ENCODE results near the gene FLRT2.

FLRT2 gene

GRCh38 chr14:85590784-85591183 lies 60.8 kb downstream of the FLRT2 start:
- TF ChIP-seq CTCF (conservative IDR thresholded peaks at IDR 0.05; ENCODE audit: low read depth): no peak
- ChIA-PET CTCF (no interaction called here), POLR2A (ENCODE audit: low non-redundant PET) (no interaction called here)
- H3K27ac ChIP-seq: no peak overlapping the region
- peak; percentile 18 for DNase-seq (ENCODE audit: low spot score)

- no peak for DNase-seq (ENCODE audit: low spot score)
- ChIA-PET POLR2A (ENCODE audit: low non-redundant PET) (no interaction called here), CTCF (no interaction called here)
- no peak overlapping the region for H3K27ac ChIP-seq
- TF ChIP-seq CTCF (conservative IDR thresholded peaks at IDR 0.05; ENCODE audit: low read depth): no peak
Observed at GRCh38 chr14:85594217-85594616, 64.3 kb downstream of the FLRT2 start.

GRCh38 chr14:85595981-85596380 lies 66.0 kb downstream of the FLRT2 start:
- POLR2A ChIA-PET (ENCODE audit: low non-redundant PET): no interaction called here
- CTCF ChIA-PET: no interaction called here
- no peak overlapping the region for H3K27ac ChIP-seq
- no peak for DNase-seq (ENCODE audit: low spot score)
- no peak for TF ChIP-seq CTCF (conservative IDR thresholded peaks at IDR 0.05; ENCODE audit: low read depth)

- no peak for DNase-seq (ENCODE audit: low spot score)
- no peak for TF ChIP-seq CTCF (conservative IDR thresholded peaks at IDR 0.05; ENCODE audit: low read depth)
- CTCF ChIA-PET: no interaction called here
Observed at GRCh38 chr14:85596562-85596961, 66.6 kb downstream of the FLRT2 start.

GRCh38 chr14:85597701-85598100 lies 67.8 kb downstream of the FLRT2 start:
- POLR2A ChIA-PET (ENCODE audit: low non-redundant PET): no interaction called here
- CTCF ChIA-PET: no interaction called here
- no peak for TF ChIP-seq CTCF (conservative IDR thresholded peaks at IDR 0.05; ENCODE audit: low read depth)
- no peak overlapping the region for H3K27ac ChIP-seq
- DNase-seq (ENCODE audit: low spot score): no peak

More at GRCh38 chr14:85596562-85596961, 66.6 kb downstream of the FLRT2 start:
- POLR2A ChIA-PET (ENCODE audit: low non-redundant PET): no interaction called here
- H3K27ac ChIP-seq: no peak overlapping the region

GRCh38 chr14:85599939-85600338 lies 70.0 kb downstream of the FLRT2 start:
- ChIA-PET POLR2A (ENCODE audit: low non-redundant PET) (no interaction called here), CTCF (no interaction called here)
- H3K27ac ChIP-seq: no peak overlapping the region
- DNase-seq (ENCODE audit: low spot score): no peak
- TF ChIP-seq CTCF (conservative IDR thresholded peaks at IDR 0.05; ENCODE audit: low read depth): no peak

GRCh38 chr14:85601246-85601645 lies 71.3 kb downstream of the FLRT2 start:
- TF ChIP-seq CTCF (conservative IDR thresholded peaks at IDR 0.05; ENCODE audit: low read depth): no peak
- no peak overlapping the region for H3K27ac ChIP-seq
- no peak for DNase-seq (ENCODE audit: low spot score)
- ChIA-PET CTCF (no interaction called here), POLR2A (ENCODE audit: low non-redundant PET) (no interaction called here)
